ENCODE measurements around the gene CCL18. TPM values are rescaled to one million over a fixed set of nuclear protein-coding genes. Genes with fewer than 3 reads are reported as not detected.

Gene CCL18
- total and polyA plus RNA-seq, 7 donors, result 1.4 to 52.7 (median 2.8) TPM; not detected in 1

DNA sequence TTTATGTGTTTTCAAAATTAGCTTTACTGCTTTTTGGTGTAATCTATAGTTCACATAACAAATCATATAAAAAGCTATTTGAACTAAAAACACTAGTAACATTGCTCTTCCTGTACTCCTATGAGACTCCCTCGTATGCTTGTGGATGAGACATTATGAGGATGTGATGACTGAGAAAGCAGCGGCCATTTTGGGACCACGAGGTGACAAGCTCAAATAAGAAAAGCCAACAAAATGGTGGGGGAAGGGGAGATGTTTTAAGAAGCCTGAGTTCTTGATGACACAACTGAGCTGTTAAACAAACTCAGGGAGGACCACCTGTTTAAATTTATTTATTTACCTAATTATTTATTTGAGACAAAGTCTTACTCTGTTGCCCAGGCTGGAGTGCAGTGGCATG is 4.5 kb downstream of the CCL18 start:
- intact Hi-C loops (cut with DNase I), result no loop called here
- Histone ChIP-seq H3K36me3 (no peaks in the 10 kb centered on the region), H3K27ac (no peak overlapping the region), H3K9me3 (no peaks in the 10 kb centered on the region), H3K4me3 (no peak overlapping the region), H3K27me3 (no peaks in the 10 kb centered on the region), H3K4me1 (no peaks in the 10 kb centered on the region)
- TF ChIP-seq EP300 (IDR thresholded peaks at IDR 0.05), result no peak
- 78 to 85% methylated on average over 3 of the region's 3 CpGs for WGBS, 2 donors
- DNase-seq, result no peak

DNA sequence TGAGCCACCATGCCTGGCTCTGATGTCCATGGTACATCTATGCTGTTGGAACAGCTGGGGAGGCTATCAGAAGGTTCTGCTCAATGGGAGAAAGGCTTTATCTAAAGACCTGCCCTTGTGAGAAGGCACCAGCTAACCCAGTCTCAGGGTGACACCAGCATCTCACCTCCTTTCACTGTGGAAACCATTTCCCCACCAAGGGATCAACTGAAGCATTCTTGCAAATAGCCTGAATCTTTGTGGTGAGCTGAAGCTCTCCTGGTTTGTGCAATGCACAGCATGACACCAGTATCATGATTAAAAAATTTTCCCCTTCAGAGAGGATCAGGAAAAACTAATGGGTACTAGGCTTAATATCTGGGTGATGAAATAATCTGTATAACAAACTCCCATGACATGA is 5.1 kb downstream of the CCL18 start:
- no peaks in the 10 kb centered on the region for H3K4me1 ChIP-seq
- H3K27ac ChIP-seq, result no peak overlapping the region
- H3K27me3 ChIP-seq, result no peaks in the 10 kb centered on the region
- no peaks in the 10 kb centered on the region for H3K36me3 ChIP-seq
- no peak for DNase-seq
- TF ChIP-seq EP300 (IDR thresholded peaks at IDR 0.05) (no peak), POLR2AphosphoS5 (IDR thresholded peaks at IDR 0.05) (no peak), POLR2A (IDR thresholded peaks at IDR 0.05) (no peak)
- TF ChIP-seq, protein P1, sequence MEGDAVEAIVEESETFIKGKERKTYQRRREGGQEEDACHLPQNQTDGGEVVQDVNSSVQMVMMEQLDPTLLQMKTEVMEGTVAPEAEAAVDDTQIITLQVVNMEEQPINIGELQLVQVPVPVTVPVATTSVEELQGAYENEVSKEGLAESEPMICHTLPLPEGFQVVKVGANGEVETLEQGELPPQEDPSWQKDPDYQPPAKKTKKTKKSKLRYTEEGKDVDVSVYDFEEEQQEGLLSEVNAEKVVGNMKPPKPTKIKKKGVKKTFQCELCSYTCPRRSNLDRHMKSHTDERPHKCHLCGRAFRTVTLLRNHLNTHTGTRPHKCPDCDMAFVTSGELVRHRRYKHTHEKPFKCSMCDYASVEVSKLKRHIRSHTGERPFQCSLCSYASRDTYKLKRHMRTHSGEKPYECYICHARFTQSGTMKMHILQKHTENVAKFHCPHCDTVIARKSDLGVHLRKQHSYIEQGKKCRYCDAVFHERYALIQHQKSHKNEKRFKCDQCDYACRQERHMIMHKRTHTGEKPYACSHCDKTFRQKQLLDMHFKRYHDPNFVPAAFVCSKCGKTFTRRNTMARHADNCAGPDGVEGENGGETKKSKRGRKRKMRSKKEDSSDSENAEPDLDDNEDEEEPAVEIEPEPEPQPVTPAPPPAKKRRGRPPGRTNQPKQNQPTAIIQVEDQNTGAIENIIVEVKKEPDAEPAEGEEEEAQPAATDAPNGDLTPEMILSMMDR (IDR thresholded peaks at IDR 0.05), result no peak
- no peak overlapping the region for H3K4me3 ChIP-seq
- no peaks in the 10 kb centered on the region for H3K9me3 ChIP-seq
- intact Hi-C loops (cut with DNase I), result no loop called here

DNA sequence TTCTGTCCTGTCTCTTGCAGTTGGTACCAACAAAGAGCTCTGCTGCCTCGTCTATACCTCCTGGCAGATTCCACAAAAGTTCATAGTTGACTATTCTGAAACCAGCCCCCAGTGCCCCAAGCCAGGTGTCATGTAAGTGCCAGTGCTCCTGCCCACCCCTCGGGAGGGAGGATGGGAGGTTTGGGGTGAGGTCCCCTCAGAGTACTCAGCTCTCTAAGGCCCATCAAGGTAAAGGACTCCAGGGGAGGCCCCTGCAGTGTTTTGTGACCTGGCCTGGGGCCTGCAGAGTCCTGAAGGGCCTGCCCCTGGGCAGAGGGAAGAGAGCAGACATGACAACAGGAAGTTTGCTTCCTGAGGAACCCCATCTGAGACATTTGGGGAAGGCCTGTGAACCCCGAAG is 6.4 kb downstream of the CCL18 start:
- Histone ChIP-seq H3K9me3 (no peaks in the 10 kb centered on the region), H3K27ac (no peak overlapping the region), H3K4me1 (no peaks in the 10 kb centered on the region), H3K4me3 (no peak overlapping the region), H3K36me3 (no peaks in the 10 kb centered on the region), H3K27me3 (no peaks in the 10 kb centered on the region)
- WGBS, 2 donors, result 74 to 80% methylated on average over 3 of the region's 3 CpGs
- intact Hi-C loops (cut with DNase I), result no loop called here
- DNase-seq, result no peak
- TF ChIP-seq POLR2A (IDR thresholded peaks at IDR 0.05) (no peak), EP300 (IDR thresholded peaks at IDR 0.05) (no peak), POLR2AphosphoS5 (IDR thresholded peaks at IDR 0.05) (no peak)
- TF ChIP-seq, protein P1 (IDR thresholded peaks at IDR 0.05), result no peak

DNA sequence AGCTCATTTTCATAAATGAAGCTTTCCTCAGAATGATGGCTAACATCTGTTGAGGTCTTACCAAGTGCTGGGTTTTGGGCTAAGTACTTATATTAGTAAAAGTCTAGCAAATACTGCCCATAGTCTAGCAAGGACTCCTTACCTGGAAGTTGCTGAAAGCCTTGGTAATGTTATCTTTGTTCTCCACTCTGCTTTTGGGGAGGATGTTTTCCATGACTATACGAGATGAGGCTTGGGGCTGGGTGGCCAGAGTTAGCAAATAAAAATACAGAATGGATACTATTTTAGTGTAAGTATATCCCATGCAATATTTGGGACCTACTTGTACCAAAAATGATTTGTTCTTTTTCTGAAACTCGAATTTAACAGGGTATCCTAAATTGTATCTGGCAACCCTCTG is 7.7 kb downstream of the CCL18 start:
- no peaks in the 10 kb centered on the region for H3K9me3 ChIP-seq
- no peak for TF ChIP-seq EP300 (IDR thresholded peaks at IDR 0.05)
- TF ChIP-seq POLR2AphosphoS5 (IDR thresholded peaks at IDR 0.05), result no peak
- no peak for TF ChIP-seq POLR2A (IDR thresholded peaks at IDR 0.05)
- TF ChIP-seq, protein P1 (IDR thresholded peaks at IDR 0.05), result no peak
- no peaks in the 10 kb centered on the region for H3K27me3 ChIP-seq
- H3K4me3 ChIP-seq, result no peak overlapping the region
- 66 to 86% methylated on average over 2 of the region's 2 CpGs for WGBS, 2 donors
- H3K4me1 ChIP-seq, result no peaks in the 10 kb centered on the region
- intact Hi-C loops (cut with DNase I), result no loop called here
- no peak overlapping the region for H3K27ac ChIP-seq
- H3K36me3 ChIP-seq, result no peaks in the 10 kb centered on the region
- DNase-seq, result no peak

DNA sequence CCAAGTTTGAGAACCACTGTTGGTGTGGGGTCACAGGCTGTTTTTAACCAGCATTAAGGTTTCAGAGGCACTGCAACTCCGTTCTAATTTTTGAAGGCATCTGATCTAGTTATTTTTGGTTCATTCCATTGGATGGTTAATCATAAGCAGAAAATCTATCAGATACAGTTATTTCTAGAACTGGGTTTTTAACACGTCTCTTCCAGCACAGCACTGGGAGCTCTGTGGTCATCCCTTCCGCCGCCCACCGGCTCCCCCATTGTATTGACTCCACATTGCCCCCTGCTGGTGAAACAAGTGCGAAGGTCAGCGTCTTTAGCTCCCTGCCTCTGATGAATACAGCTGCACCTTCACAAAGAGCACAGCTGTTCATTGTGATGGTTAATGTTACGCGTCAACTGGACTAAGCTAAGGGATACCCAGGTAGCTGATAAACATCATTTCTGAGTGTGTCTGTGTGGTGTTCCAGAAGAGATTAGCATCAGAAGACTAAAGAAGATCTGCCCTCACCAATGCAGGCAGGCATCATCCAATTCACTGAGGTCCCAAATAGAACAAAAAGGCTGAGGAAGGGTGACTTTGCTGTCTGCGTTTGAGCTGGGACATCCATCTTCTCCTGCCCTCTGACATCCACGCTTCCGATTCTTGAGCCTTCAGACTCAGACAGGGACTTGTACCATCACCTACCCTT is 8.5 kb downstream of the CCL18 start:
- DNase-seq, result no peak
- no peak overlapping the region for H3K27ac ChIP-seq
- intact Hi-C loops (cut with DNase I), result no loop called here
- H3K4me3 ChIP-seq, result no peak overlapping the region
- WGBS, 2 donors, result 43 to 60% methylated on average over 12 of the region's 12 CpGs
- no peaks in the 10 kb centered on the region for H3K36me3 ChIP-seq
- H3K9me3 ChIP-seq, result no peaks in the 10 kb centered on the region
- no peak for TF ChIP-seq POLR2AphosphoS5 (IDR thresholded peaks at IDR 0.05)
- TF ChIP-seq, protein P1 (IDR thresholded peaks at IDR 0.05), result peak in 1 of 4 experiments; percentile 34
- H3K4me1 ChIP-seq, result no peaks in the 10 kb centered on the region
- H3K27me3 ChIP-seq, result no peaks in the 10 kb centered on the region

All from sigmoid colon (tissue), 7 donors.